ENCODE data around the gene KCNRG. TPM values are rescaled to one million over a fixed set of nuclear protein-coding genes. Genes with fewer than 3 reads are reported as not detected.

KCNRG gene
- total and polyA plus RNA-seq, 2 of the 4 experiments (the other 2 are of a cell fraction): 0.51 to 2.7 TPM

- no peak for TF ChIP-seq RFX5 (IDR thresholded peaks at IDR 0.05; ENCODE audit: low read depth, low read length)
Observed at GRCh38 chr13:50006426-50007135, 8.7 kb upstream of the KCNRG start (continued).

DNA sequence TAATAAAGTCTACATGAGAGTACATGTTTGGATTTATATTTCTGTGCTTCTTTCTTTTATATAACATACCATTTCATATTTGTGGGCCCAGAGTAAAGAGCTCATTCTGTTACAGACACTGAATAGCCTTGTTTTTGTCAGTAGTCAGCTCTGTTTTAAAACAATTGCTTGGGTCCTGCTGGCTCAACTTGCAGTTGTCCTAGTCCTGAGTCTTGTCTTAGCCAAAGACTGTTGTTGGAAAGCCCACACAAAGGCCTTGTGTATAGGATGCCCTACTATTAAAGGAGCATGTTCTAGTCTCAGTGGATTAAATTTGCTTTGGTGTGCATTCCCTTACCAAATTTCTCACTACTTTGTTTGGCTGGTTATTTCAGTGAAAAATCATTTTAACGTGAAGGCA lies 3.8 kb upstream of the KCNRG start:
- H3K79me1 ChIP-seq (ENCODE audit: low read depth in 1 of 2, low read length in 2 of 2): peaks cover 36 to 58% of the 10 kb centered on the region in 2 experiments
- no TSS peak for BruUV-seq (replicated peaks)
- TF ChIP-seq NFE2L2 (IDR thresholded peaks at IDR 0.05; ENCODE audit: low read depth, low read length) (no peak), RCOR1 (IDR thresholded peaks at IDR 0.05; ENCODE audit: insufficient replicate concordance, low read length) (no peak), CTCF (conservative IDR thresholded peaks at IDR 0.05; ENCODE audit: low read depth, low read length) (no peak), MAFK (IDR thresholded peaks at IDR 0.05; ENCODE audit: low read depth, low read length) (no peak), MAZ (IDR thresholded peaks at IDR 0.05; ENCODE audit: borderline replicate concordance, low read depth, low read length) (no peak), CHD1 (IDR thresholded peaks at IDR 0.05; ENCODE audit: low read depth, low read length) (no peak), CEBPB (IDR thresholded peaks at IDR 0.05; ENCODE audit: low read depth, low read length) (no peak)
- TF ChIP-seq, protein P1, sequence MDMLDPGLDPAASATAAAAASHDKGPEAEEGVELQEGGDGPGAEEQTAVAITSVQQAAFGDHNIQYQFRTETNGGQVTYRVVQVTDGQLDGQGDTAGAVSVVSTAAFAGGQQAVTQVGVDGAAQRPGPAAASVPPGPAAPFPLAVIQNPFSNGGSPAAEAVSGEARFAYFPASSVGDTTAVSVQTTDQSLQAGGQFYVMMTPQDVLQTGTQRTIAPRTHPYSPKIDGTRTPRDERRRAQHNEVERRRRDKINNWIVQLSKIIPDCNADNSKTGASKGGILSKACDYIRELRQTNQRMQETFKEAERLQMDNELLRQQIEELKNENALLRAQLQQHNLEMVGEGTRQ (IDR thresholded peaks at IDR 0.05; ENCODE audit: low read depth, low read length): no peak
- TF ChIP-seq, protein P2, sequence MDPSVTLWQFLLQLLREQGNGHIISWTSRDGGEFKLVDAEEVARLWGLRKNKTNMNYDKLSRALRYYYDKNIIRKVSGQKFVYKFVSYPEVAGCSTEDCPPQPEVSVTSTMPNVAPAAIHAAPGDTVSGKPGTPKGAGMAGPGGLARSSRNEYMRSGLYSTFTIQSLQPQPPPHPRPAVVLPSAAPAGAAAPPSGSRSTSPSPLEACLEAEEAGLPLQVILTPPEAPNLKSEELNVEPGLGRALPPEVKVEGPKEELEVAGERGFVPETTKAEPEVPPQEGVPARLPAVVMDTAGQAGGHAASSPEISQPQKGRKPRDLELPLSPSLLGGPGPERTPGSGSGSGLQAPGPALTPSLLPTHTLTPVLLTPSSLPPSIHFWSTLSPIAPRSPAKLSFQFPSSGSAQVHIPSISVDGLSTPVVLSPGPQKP (IDR thresholded peaks at IDR 0.05; ENCODE audit: borderline replicate concordance, low read depth, low read length): no peak
- H3K4ac ChIP-seq (ENCODE audit: low read depth, low read length): no peak overlapping the region
- in situ Hi-C loops (cut with MboI; ENCODE audit: low sequenced_read_pairs): no loop called here
- H4K8ac ChIP-seq (ENCODE audit: low read depth in 2 of 2, low read length in 2 of 2): no peak overlapping the region
- WGBS, 2 experiments (ENCODE audit: extremely low coverage in 2 of 2, insufficient read length in 1 of 2): no CpG with 5 or more reads among the region's 1 CpG
- H3K9ac ChIP-seq (ENCODE audit: low read depth, low read length): no peak overlapping the region
- H2AK5ac ChIP-seq (ENCODE audit: low read depth, low read length): no peak overlapping the region
- H3K27ac ChIP-seq (ENCODE audit: insufficient read depth, low read length): no peak overlapping the region
- no peak overlapping the region for H2AFZ ChIP-seq (replicated peaks; ENCODE audit: low read length, poor library complexity)
- no peak overlapping the region for H2AK9ac ChIP-seq (replicated peaks; ENCODE audit: low read depth, low read length, poor library complexity)
- H3K9me3 ChIP-seq (ENCODE audit: control insufficient read depth, insufficient read depth, low read length): no peaks in the 10 kb centered on the region
- no peak overlapping the region for H3K56ac ChIP-seq (ENCODE audit: extremely low read depth, insufficient read depth, low read length)
- no peak overlapping the region for H4K5ac ChIP-seq (ENCODE audit: low read depth, low read length)
- H3K27me3 ChIP-seq (ENCODE audit: control insufficient read depth, insufficient read depth, low read length): no peaks in the 10 kb centered on the region
- H4K91ac ChIP-seq (ENCODE audit: insufficient read depth, low read depth, low read length): no peak overlapping the region
- H2BK5ac ChIP-seq (ENCODE audit: low read depth, low read length, poor library complexity, severe bottlenecking): no peak overlapping the region
- no peak for DNase-seq
- H3K18ac ChIP-seq (ENCODE audit: low read depth, low read length): no peak overlapping the region
- no peak overlapping the region for H3K23ac ChIP-seq (ENCODE audit: low read depth, low read length)
- H3K14ac ChIP-seq (replicated peaks; ENCODE audit: low read depth, low read length): no peak overlapping the region
- peaks cover 25% of the 10 kb centered on the region for H3K36me3 ChIP-seq (ENCODE audit: control insufficient read depth, insufficient read depth, low read length)
- no peak overlapping the region for H2BK20ac ChIP-seq (ENCODE audit: low read depth, low read length)
- H4K20me1 ChIP-seq (ENCODE audit: insufficient read depth, low read length): peaks cover 13% of the 10 kb centered on the region
- no peak overlapping the region for H3K4me2 ChIP-seq (ENCODE audit: low read depth, low read length)
- POLR2A ChIA-PET (ENCODE audit: unreplicated experiment): no interaction called here
- H3K9me1 ChIP-seq (ENCODE audit: insufficient read depth, low read length): peaks cover 3% of the 10 kb centered on the region; the same call in 1 of the 2 replicates
- H3K4me3 ChIP-seq (ENCODE audit: insufficient read depth, low read depth, low read length): no peak overlapping the region
- no peak overlapping the region for H2BK120ac ChIP-seq (ENCODE audit: low read depth, low read length)
- no peak overlapping the region for H2BK15ac ChIP-seq (ENCODE audit: low read depth, low read length)
- no peak for ATAC-seq (ENCODE audit: low read depth)
- intact Hi-C loops (cut with micrococcal nuclease): no loop called here
- CTCF ChIA-PET: no interaction called here
- peaks cover 6% of the 10 kb centered on the region for H3K4me1 ChIP-seq (ENCODE audit: control insufficient read depth, insufficient read depth, low read length)
- dilution Hi-C loops (cut with HindIII; ENCODE audit: low sequenced_read_pairs, unreplicated experiment): no loop called here

All from IMR-90 (cell line).